Breast epithelium (tissue), 3 donors: ENCODE data around the gene CARHSP1.

ENCODE experiments used
- CTCF ChIP-seq, 3 donors: fragments of 450-650 bp; IDR thresholded peaks; one replicate each; pipeline ENCODE4 v1.5.1; 2016 to 2017; ENCODE audit warnings: antibody characterized with exemption in 3 of 3, mild to moderate bottlenecking in 3 of 3, moderate library complexity in 3 of 3
- POLR2A ChIP-seq: fragments of 450-650 bp; IDR thresholded peaks from one replicate; pipeline ENCODE4 v1.6.1; 2016; ENCODE audit warnings: antibody characterized with exemption, mild to moderate bottlenecking, moderate library complexity
- POLR2AphosphoS5 ChIP-seq, 3 donors: sonication (generic); formaldehyde crosslinking; IDR thresholded peaks; one replicate each; pipeline ENCODE4 v1.6.1; 2017; ENCODE audit warnings: antibody characterized with exemption in 3 of 3

- TF ChIP-seq POLR2AphosphoS5 (IDR thresholded peaks at IDR 0.05) = no peak
- no peak for TF ChIP-seq CTCF (IDR thresholded peaks at IDR 0.05)
- no peak for TF ChIP-seq POLR2A
Observed at GRCh38 chr16:8853150-8853549, 15.7 kb downstream of the CARHSP1 start.
